ENCODE measurements around the gene SEMA4C.
"Not testable (repeated sequence)": the region's sequence is repeated elsewhere in the genome, so short reads cannot be mapped to it uniquely, and the experiment has no call there.

The SEMA4C gene

GRCh38 chr2:96864343-96865091, 5.4 kb downstream of the SEMA4C start:
- Histone ChIP-seq H3K27ac (peak overlapping the region in 1 of 2 donors; percentile 26), H3K4me3 (no peak overlapping the region)
- DNase-seq (ENCODE audit: low spot score), result no peak
- TF ChIP-seq CTCF (IDR thresholded peaks at IDR 0.05), result no peak

GRCh38 chr2:96863575-96864342, 6.1 kb downstream of the SEMA4C start:
- DNase-seq (ENCODE audit: low spot score), result no peak
- no peak overlapping the region for H3K4me3 ChIP-seq
- no peak for TF ChIP-seq CTCF (IDR thresholded peaks at IDR 0.05)
- peak overlapping the region in 1 of 2 donors; percentile 17 for H3K27ac ChIP-seq

GRCh38 chr2:96863056-96863455, 6.8 kb downstream of the SEMA4C start:
- DNase-seq (ENCODE audit: low spot score); H3K27ac ChIP-seq; H3K4me3 ChIP-seq: not testable (repeated sequence)

GRCh38 chr2:96861074-96861473, 8.8 kb downstream of the SEMA4C start:
- Histone ChIP-seq H3K4me3 (no peak overlapping the region), H3K27ac (peak overlapping the region in 1 of 2 donors; percentile 88)
- TF ChIP-seq CTCF (IDR thresholded peaks at IDR 0.05), result no peak
- no peak for DNase-seq (ENCODE audit: low spot score)

GRCh38 chr2:96860065-96861029, 9.5 kb downstream of the SEMA4C start:
- no peak for TF ChIP-seq CTCF (IDR thresholded peaks at IDR 0.05)
- Histone ChIP-seq H3K27ac (peak overlapping the region; percentile 84 to 88), H3K4me3 (no peak overlapping the region)
- DNase-seq (ENCODE audit: low spot score), result peak; percentile 75

GRCh38 chr2:96859681-96860064, 10.2 kb downstream of the SEMA4C start:
- H3K4me3 ChIP-seq, result no peak overlapping the region
- H3K27ac ChIP-seq, result peak overlapping the region; percentile 84 to 88
- no peak for DNase-seq (ENCODE audit: low spot score)
- no peak for TF ChIP-seq CTCF (IDR thresholded peaks at IDR 0.05)

Measured in coronary artery (tissue), 2 donors.